Prostate gland (tissue), 2 donors: ENCODE results near the gene TRNAU1AP.

Experiments
- POLR2A ChIP-seq: fragments of 450-650 bp; IDR thresholded peaks from one replicate; pipeline ENCODE4 v1.6.1; 2016; ENCODE audit warnings: antibody characterized with exemption, mild to moderate bottlenecking
- POLR2AphosphoS5 ChIP-seq: sonication (generic); formaldehyde crosslinking; IDR thresholded peaks from one replicate; pipeline ENCODE4 v1.6.1; 2017; ENCODE audit warnings: antibody characterized with exemption
- TF ChIP-seq, protein P1 (sequence below), 4 experiments: fragments of 200-600 bp in 2 of 4; fragments of 450-650 bp in 2 of 4; sonication (generic) in 2 of 4; IDR thresholded peaks; 1 replicate in 3 of 4; 2 replicates in 1 of 4; pipeline ENCODE4 v1.5.1; 2016 to 2019; ENCODE audit warnings: antibody characterized with exemption in 4 of 4, mild to moderate bottlenecking in 2 of 4, moderate library complexity in 2 of 4

GRCh38 chr1:28564310-28564709 is 11.4 kb downstream of the TRNAU1AP start:
- TF ChIP-seq, protein P1, sequence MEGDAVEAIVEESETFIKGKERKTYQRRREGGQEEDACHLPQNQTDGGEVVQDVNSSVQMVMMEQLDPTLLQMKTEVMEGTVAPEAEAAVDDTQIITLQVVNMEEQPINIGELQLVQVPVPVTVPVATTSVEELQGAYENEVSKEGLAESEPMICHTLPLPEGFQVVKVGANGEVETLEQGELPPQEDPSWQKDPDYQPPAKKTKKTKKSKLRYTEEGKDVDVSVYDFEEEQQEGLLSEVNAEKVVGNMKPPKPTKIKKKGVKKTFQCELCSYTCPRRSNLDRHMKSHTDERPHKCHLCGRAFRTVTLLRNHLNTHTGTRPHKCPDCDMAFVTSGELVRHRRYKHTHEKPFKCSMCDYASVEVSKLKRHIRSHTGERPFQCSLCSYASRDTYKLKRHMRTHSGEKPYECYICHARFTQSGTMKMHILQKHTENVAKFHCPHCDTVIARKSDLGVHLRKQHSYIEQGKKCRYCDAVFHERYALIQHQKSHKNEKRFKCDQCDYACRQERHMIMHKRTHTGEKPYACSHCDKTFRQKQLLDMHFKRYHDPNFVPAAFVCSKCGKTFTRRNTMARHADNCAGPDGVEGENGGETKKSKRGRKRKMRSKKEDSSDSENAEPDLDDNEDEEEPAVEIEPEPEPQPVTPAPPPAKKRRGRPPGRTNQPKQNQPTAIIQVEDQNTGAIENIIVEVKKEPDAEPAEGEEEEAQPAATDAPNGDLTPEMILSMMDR (IDR thresholded peaks at IDR 0.05) = no peak
- TF ChIP-seq POLR2AphosphoS5 (no peak), POLR2A (no peak)
